CD14-positive monocyte (primary cell): ENCODE data around the gene FOXD4L1. TPM values are rescaled to one million over a fixed set of nuclear protein-coding genes. Genes with fewer than 3 reads are reported as not detected.
"Not testable (repeated sequence)": the region's sequence is repeated elsewhere in the genome, so short reads cannot be mapped to it uniquely, and the experiment has no call there.

ENCODE experiments used
- DNase-seq, 3 donors: peaks; one replicate each; pipeline ENCODE4 v3.0.0-alpha.2; 2011 to 2022
- H2AFZ ChIP-seq: 2 replicates; pipeline ENCODE4 v1.6.0; 2012; ENCODE audit warnings: mild to moderate bottlenecking, low read depth, low read length, inconsistent platforms; ENCODE audit not compliant: insufficient read depth, poor library complexity, severe bottlenecking
- H3K27ac ChIP-seq, 2 donors: 1 replicate in 1 of 2; 2 replicates in 1 of 2; pipeline ENCODE4 v1.5.1; 2012 to 2013; ENCODE audit warnings: low read length in 2 of 2, control low read depth in 1 of 2, inconsistent platforms in 1 of 2, low read depth in 1 of 2, mild to moderate bottlenecking in 1 of 2
- H3K27me3 ChIP-seq, 2 donors: one replicate each; pipeline versions ENCODE4 v1.6.0 to v1.6.1; 2011 to 2013; ENCODE audit warnings: low read length in 2 of 2; ENCODE audit not compliant: control insufficient read depth in 2 of 2, insufficient read depth in 2 of 2
- H3K36me3 ChIP-seq, 2 donors: replicated peaks in 1 of 2; 1 replicate in 1 of 2; 2 replicates in 1 of 2; pipeline versions ENCODE4 v1.5.1 to v1.6.1; 2012 to 2013; ENCODE audit warnings: low read length in 2 of 2, control low read depth in 1 of 2, inconsistent platforms in 1 of 2, mild to moderate bottlenecking in 1 of 2; ENCODE audit not compliant: insufficient read depth in 2 of 2, control insufficient read depth in 1 of 2
- H3K4me1 ChIP-seq, 2 donors: 1 replicate in 1 of 2; 2 replicates in 1 of 2; pipeline versions ENCODE4 v1.5.1 to v1.6.1; 2012 to 2013; ENCODE audit warnings: low read length in 2 of 2, control low read depth in 1 of 2, inconsistent platforms in 1 of 2, mild to moderate bottlenecking in 1 of 2, moderate library complexity in 1 of 2; ENCODE audit not compliant: insufficient read depth in 2 of 2, control insufficient read depth in 1 of 2
- H3K4me2 ChIP-seq: replicated peaks from 2 replicates; pipeline ENCODE3; 2012; ENCODE audit warnings: low read length, moderate library complexity, mild to moderate bottlenecking; ENCODE audit not compliant: poor library complexity, severe bottlenecking; ENCODE audit errors: extremely low read depth
- H3K4me3 ChIP-seq, 3 experiments: fragments of 200-600 bp in 1 of 3; sonication (generic) in 1 of 3; replicated peaks in 1 of 3; 1 replicate in 2 of 3; 2 replicates in 1 of 3; pipeline ENCODE4 v1.5.1; 2011 to 2013; ENCODE audit warnings: low read length in 3 of 3, mild to moderate bottlenecking in 3 of 3, control low read depth in 2 of 3, low read depth in 2 of 3, inconsistent platforms in 1 of 3, moderate library complexity in 1 of 3
- H3K79me2 ChIP-seq: 2 replicates; pipeline ENCODE4 v1.6.0; 2012; ENCODE audit warnings: mild to moderate bottlenecking, control low read depth, inconsistent platforms, low read length, moderate library complexity; ENCODE audit not compliant: insufficient read depth
- H3K9ac ChIP-seq: 2 replicates; pipeline ENCODE4 v1.6.0; 2017; ENCODE audit warnings: low read length, mild to moderate bottlenecking; ENCODE audit not compliant: insufficient read depth, poor library complexity, severe bottlenecking
- H3K9me3 ChIP-seq, 2 donors: replicated peaks in 1 of 2; 1 replicate in 1 of 2; 2 replicates in 1 of 2; pipeline versions ENCODE4 v1.5.1 to v1.6.1; 2012 to 2013; ENCODE audit warnings: low read length in 2 of 2, control low read depth in 1 of 2; ENCODE audit not compliant: control insufficient read depth in 1 of 2, insufficient read depth in 1 of 2
- H4K20me1 ChIP-seq: 2 replicates; pipeline ENCODE4 v1.6.0; 2012; ENCODE audit warnings: mild to moderate bottlenecking, low read length, control low read depth, moderate library complexity; ENCODE audit not compliant: insufficient read depth
- H3K27ac Mint-ChIP-seq, 7 donors: one replicate each; pipeline ENCODE4 v1.8.0; 2020; ENCODE audit warnings: mild to moderate bottlenecking in 7 of 7, mixed read lengths in 7 of 7, moderate library complexity in 6 of 7, inconsistent platforms in 2 of 7
- H3K27me3 Mint-ChIP-seq, 3 donors: one replicate each; pipeline ENCODE4 v1.8.0; 2021 to 2022; ENCODE audit warnings: low read depth in 3 of 3, mild to moderate bottlenecking in 3 of 3, mixed read lengths in 3 of 3, moderate library complexity in 3 of 3, inconsistent platforms in 1 of 3
- H3K36me3 Mint-ChIP-seq, 2 donors: one replicate each; pipeline ENCODE4 v1.8.0; 2020; ENCODE audit warnings: mixed read lengths in 2 of 2, inconsistent platforms in 1 of 2, mild to moderate bottlenecking in 1 of 2
- H3K4me1 Mint-ChIP-seq: one replicate; pipeline ENCODE4 v1.8.0; 2020; ENCODE audit warnings: mild to moderate bottlenecking, mixed read lengths
- H3K4me3 Mint-ChIP-seq, 2 donors: one replicate each; pipeline ENCODE4 v1.8.0; 2020; ENCODE audit warnings: mild to moderate bottlenecking in 2 of 2, mixed read lengths in 2 of 2, moderate library complexity in 1 of 2
- H3K9me3 Mint-ChIP-seq, 7 donors: one replicate each; pipeline ENCODE4 v1.8.0; 2020 to 2022; ENCODE audit warnings: mixed read lengths in 7 of 7, mild to moderate bottlenecking in 6 of 7, moderate library complexity in 6 of 7, inconsistent platforms in 2 of 7
- WGBS: methylation state at CpG from one replicate; pipeline ENCODE4 v1.1.5; 2013; ENCODE audit warnings: missing lambda C conversion rate; ENCODE audit not compliant: insufficient coverage; 5-methylcytosine and 5-hydroxymethylcytosine counted together
- intact Hi-C, 2 donors: fragments of 100-400 bp; cut with micrococcal nuclease; formaldehyde crosslinking; loops; one replicate each; pipeline versions ENCODE4 v1.15.0 to v1.15.1; 2023
- polyA plus RNA-seq, 3 donors: library from polyadenylated mRNA; depleted of rRNA in 1 of 3; unstranded in 2 of 3; stranded (reverse) in 1 of 3; fragments of 300-500 nt in 2 of 3; fragments of >200 nt in 1 of 3; fragmentation: Illumina TruSeq in 2 of 3; gene quantifications; 1 replicate in 2 of 3; 2 replicates in 1 of 3; pipeline ENCODE4 v1.2.3, GENCODE V29; 2012 to 2021

FOXD4L1 gene
- polyA plus RNA-seq, 3 donors: 0.04 TPM; not detected in 2

DNA sequence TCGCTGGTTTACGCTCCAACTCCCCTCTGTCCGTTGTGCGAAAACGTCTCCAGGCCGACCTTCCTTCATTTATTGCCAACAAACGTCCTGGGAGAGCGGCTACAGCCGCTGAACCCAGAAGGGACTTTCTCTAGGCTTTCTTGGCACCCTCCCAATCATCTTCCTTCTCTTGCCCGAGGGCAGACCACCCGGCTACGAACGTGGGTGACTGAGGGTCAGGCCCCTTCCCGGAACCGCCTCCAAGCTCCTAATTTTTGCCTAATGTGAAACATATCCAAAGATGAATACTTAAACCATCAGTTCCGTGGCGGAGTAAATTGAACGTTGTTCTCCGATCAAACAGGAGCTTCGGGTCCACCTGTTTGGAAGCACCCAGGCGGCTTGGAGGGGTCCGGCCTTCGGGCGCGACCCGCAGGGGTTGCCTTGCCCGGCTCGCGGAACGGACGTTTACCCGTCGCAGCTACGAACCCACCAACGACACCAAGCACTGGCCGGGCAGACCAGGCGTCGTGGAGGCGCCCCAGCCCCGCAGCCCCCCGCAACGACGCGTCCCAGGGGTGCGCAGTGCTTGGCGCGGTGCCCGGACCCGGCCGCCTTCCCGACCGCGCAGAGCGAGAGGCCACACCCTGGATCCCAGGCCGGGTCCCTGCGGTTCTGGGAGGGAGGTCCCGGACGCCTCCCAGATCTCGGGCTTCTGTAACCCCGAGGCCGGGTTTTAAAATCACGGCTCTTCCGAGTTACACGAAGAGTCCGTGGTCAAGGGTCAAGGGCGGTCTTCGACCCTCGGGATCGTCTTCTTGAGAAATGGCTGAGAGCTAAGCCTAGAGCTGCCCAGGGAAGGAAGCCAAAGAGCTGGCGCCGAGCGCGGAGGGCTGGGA, 4.0 kb downstream of the FOXD4L1 start:
- H3K4me2 ChIP-seq: peak overlapping the region; percentile 68
- WGBS: 4% methylated on average over 55 of the region's 73 CpGs
- peak overlapping the region; percentile 70 for H2AFZ ChIP-seq
- peak overlapping the region; percentile 47 to 71 (median 49) for H3K4me3 ChIP-seq
- H3K27me3 ChIP-seq: peaks cover 30 to 54% of the 10 kb centered on the region in 2 donors
- Mint-ChIP-seq H3K4me3 (peak overlapping the region; percentile 85 to 88), H3K27me3 (peaks cover 31 to 78% (median 54%) of the 10 kb centered on the region in 3 donors), H3K27ac (peak overlapping the region in 4 of 7 donors; percentile 4 to 77 (median 52)), H3K4me1 (peaks cover 32% of the 10 kb centered on the region), H3K9me3 (peaks cover 0 to 22% (median 2%) of the 10 kb centered on the region in 7 donors)
- H3K36me3 ChIP-seq, H4K20me1 ChIP-seq, H3K36me3 Mint-ChIP-seq, intact Hi-C loops, H3K9me3 ChIP-seq, H3K27ac ChIP-seq, H3K79me2 ChIP-seq: not testable (repeated sequence)
- H3K4me1 ChIP-seq: peaks cover 27 to 29% of the 10 kb centered on the region in 2 donors
- peak overlapping the region; percentile 32 for H3K9ac ChIP-seq
- DNase-seq: peak in 2 of 3 donors; percentile 3 to 6

DNA sequence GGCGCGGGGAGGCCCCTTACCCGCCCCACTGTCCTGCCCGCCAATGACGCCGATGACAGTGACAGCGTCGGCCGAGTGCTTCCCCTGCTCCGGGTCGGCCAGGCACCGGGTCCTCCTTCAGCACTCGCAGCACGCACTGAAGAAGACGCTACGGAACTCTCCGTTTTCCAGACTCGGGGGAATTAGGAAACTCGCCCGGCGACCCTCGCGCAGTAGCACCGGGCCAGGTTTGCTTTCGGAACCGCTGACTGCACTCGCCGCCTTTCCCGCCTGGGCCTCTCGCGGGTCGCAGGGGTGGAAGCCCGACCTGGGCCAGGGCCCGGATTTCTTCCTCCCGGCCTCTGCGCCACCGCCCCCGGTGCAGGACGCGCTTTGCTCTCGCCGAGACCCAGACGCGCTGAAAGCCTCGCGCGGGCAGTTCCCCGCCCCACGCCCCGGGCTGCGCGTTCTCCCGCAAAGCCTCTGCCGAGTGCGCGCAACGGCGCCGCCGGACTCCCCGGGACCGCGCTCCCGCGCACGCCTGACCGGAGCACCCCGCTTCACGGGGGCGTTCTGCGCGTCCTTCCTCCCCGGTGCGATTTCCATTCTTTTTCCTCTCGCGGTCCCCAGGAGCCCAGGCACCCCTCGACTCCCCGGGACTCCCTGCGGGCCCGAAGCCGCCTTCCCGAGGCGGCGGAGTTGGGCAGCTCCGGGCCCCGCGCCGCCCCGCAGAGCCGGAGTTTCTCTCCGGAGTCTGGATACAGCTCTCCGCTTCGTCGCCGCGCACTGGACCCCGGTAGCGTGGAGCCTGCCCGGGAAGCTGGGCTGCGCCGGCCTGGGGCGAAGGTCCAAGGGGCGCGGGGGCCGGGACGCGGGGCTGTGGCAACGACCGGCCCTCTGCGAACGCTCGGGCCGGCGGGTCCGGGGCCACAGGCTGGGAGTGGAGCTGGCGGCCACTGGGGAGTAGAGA, 4.9 kb downstream of the FOXD4L1 start:
- peak overlapping the region; percentile 85 to 88 for H3K4me3 Mint-ChIP-seq
- Histone ChIP-seq H3K4me1 (peaks cover 27 to 29% of the 10 kb centered on the region in 2 donors), H2AFZ (peak overlapping the region; percentile 70), H3K9ac (peak overlapping the region; percentile 32), H3K4me3 (peak overlapping the region; percentile 47 to 71 (median 49)), H3K4me2 (peak overlapping the region; percentile 68), H3K27me3 (peaks cover 38 to 61% of the 10 kb centered on the region in 2 donors)
- under 1% methylated on average over 88 of the region's 116 CpGs for WGBS
- peak; percentile 48 to 82 (median 80) for DNase-seq
- intact Hi-C loops, H3K27ac ChIP-seq, H3K36me3 ChIP-seq, H3K79me2 ChIP-seq, H3K36me3 Mint-ChIP-seq, H3K9me3 ChIP-seq, H4K20me1 ChIP-seq: not testable (repeated sequence)
- peak overlapping the region in 4 of 7 donors; percentile 4 to 77 (median 34) for H3K27ac Mint-ChIP-seq
- H3K9me3 Mint-ChIP-seq: peaks cover 0 to 15% (median 0%) of the 10 kb centered on the region in 7 donors
- H3K27me3 Mint-ChIP-seq: peaks cover 34 to 80% (median 54%) of the 10 kb centered on the region in 3 donors
- H3K4me1 Mint-ChIP-seq: peaks cover 31% of the 10 kb centered on the region

DNA sequence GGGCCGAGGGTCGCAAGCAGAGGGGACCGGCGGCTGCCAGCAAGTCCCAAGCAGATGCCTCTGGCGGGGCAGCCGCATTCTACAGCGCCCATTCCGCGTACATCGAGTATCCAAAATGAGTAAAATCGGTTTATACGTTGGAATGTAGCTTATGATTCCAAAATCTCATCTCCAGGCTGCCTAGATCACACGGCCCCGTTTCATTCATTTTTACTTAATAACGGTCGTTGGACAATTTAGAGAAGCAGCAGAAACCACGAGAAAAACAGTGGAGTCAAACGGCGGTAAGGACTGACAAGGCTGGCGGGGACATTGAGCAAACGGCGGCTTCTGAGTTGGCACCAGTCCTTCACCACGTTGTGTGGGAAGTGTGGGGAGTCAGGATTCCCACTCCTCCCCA, 5.6 kb downstream of the FOXD4L1 start:
- Mint-ChIP-seq H3K27ac (peak overlapping the region in 1 of 7 donors; percentile 31), H3K4me3 (peak overlapping the region; percentile 85 to 88)
- peak in 2 of 3 donors; percentile 14 to 40 for DNase-seq

More for the DNA sequence above, 5.6 kb downstream of the FOXD4L1 start:
- intact Hi-C loops, H3K9ac ChIP-seq, H3K9me3 ChIP-seq, H2AFZ ChIP-seq, H3K27ac ChIP-seq, H3K36me3 Mint-ChIP-seq, H4K20me1 ChIP-seq, H3K36me3 ChIP-seq, H3K79me2 ChIP-seq: not testable (repeated sequence)
- Histone ChIP-seq H3K4me3 (peak overlapping the region in 2 of 3 experiments; percentile 47 to 71), H3K4me2 (peak overlapping the region; percentile 68), H3K27me3 (peaks cover 39 to 60% of the 10 kb centered on the region in 2 donors), H3K4me1 (peaks cover 26 to 27% of the 10 kb centered on the region in 2 donors)
- peaks cover 32 to 77% (median 51%) of the 10 kb centered on the region in 3 donors for H3K27me3 Mint-ChIP-seq
- no CpG with 5 or more reads among the region's 23 CpGs for WGBS
- peaks cover 26% of the 10 kb centered on the region for H3K4me1 Mint-ChIP-seq
- peaks cover 0 to 15% (median 0%) of the 10 kb centered on the region in 7 donors for H3K9me3 Mint-ChIP-seq
